Endometrial microvascular endothelial cells (primary cell): ENCODE measurements around the gene EFCC1. TPM values are rescaled to one million over a fixed set of nuclear protein-coding genes. Genes with fewer than 3 reads are reported as not detected.
"Not testable (repeated sequence)": the region's sequence is repeated elsewhere in the genome, so short reads cannot be mapped to it uniquely, and the experiment has no call there.

ENCODE experiments used
- in situ Hi-C: cut with HindIII; loops from 2 replicates; pipeline ENCODE4 v1.10.0; 2017; ENCODE audit warnings: low sequenced_read_pairs, low pct_unique_long_range_greater_than_20kb; ENCODE audit errors: inconsistent ontology term
- total RNA-seq: library from RNA; depleted of rRNA; stranded (reverse); fragments of >200 nt; gene quantifications from one replicate; pipeline ENCODE4 v1.2.3, GENCODE V29; 2015; ENCODE audit errors: inconsistent ontology term

EFCC1 gene
- total RNA-seq, 1 donor from 2014 or later, result not detected

GRCh38 chr3:129061888-129062834, 61.1 kb downstream of the EFCC1 start:
- in situ Hi-C loops, result no loop called here

GRCh38 chr3:129063091-129063640, 62.1 kb downstream of the EFCC1 start:
- in situ Hi-C loops, result no loop called here

GRCh38 chr3:129063841-129064482, 62.9 kb downstream of the EFCC1 start:
- in situ Hi-C loops, result no loop called here

GRCh38 chr3:129065016-129065719, 64.1 kb downstream of the EFCC1 start:
- in situ Hi-C loops, result no loop called here

GRCh38 chr3:129065720-129066073, 64.6 kb downstream of the EFCC1 start:
- in situ Hi-C loops, result no loop called here

- in situ Hi-C loops, result not testable (repeated sequence)
Observed at GRCh38 chr3:129067719-129068118, 66.6 kb downstream of the EFCC1 start.

- in situ Hi-C loops, result no loop called here
Observed at GRCh38 chr3:129068291-129068886, 67.3 kb downstream of the EFCC1 start.

GRCh38 chr3:129069313-129070085, 68.4 kb downstream of the EFCC1 start:
- in situ Hi-C loops, result not testable (repeated sequence)

- in situ Hi-C loops, result no loop called here
Observed at GRCh38 chr3:129070086-129070885, 69.2 kb downstream of the EFCC1 start.

GRCh38 chr3:129077222-129077621, 76.1 kb downstream of the EFCC1 start:
- in situ Hi-C loops, result no loop called here

- in situ Hi-C loops, result no loop called here
Observed at GRCh38 chr3:129078510-129078909, 77.4 kb downstream of the EFCC1 start.

GRCh38 chr3:129081503-129081902, 80.4 kb downstream of the EFCC1 start:
- in situ Hi-C loops, result no loop called here

GRCh38 chr3:129082026-129082425, 80.9 kb downstream of the EFCC1 start:
- in situ Hi-C loops, result no loop called here

- in situ Hi-C loops, result no loop called here
Observed at GRCh38 chr3:129084501-129084900, 83.4 kb downstream of the EFCC1 start.

- in situ Hi-C loops, result no loop called here
Observed at GRCh38 chr3:129085165-129085715, 84.1 kb downstream of the EFCC1 start.

GRCh38 chr3:129085818-129086217, 84.7 kb downstream of the EFCC1 start:
- in situ Hi-C loops, result no loop called here

GRCh38 chr3:129087138-129087702, 86.1 kb downstream of the EFCC1 start:
- in situ Hi-C loops, result no loop called here
